GM20431 (cell line): ENCODE measurements around the gene IMMP2L.

ENCODE experiments used
- in situ Hi-C: fragments of 300-500 bp; cut with MseI, MboI; formaldehyde crosslinking; loops from one replicate; pipeline ENCODE4 v1.15.0; 2020; ENCODE audit warnings: low sequenced_read_pairs; ENCODE audit not compliant: unreplicated experiment

The IMMP2L gene

DNA sequence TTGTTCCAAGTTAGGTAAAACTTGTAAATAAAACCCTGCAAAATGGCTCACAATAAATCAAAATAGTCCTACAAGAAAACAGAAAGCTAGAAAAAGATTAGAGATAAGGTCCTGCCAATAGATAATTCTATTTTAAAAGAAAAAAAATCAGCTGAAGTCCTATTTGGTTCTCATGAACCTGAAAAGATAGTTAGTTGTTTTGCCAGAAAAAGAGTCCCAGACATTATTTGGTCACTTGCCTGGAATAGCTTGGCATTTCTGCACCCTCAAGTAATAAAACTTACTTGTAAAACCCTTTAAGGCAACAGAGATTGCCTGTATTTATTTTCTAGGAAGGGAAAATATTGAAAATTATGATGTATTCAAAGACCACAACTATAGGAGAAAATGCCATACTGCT, 423.7 kb downstream of the IMMP2L start:
- in situ Hi-C loops, result no loop called here

DNA sequence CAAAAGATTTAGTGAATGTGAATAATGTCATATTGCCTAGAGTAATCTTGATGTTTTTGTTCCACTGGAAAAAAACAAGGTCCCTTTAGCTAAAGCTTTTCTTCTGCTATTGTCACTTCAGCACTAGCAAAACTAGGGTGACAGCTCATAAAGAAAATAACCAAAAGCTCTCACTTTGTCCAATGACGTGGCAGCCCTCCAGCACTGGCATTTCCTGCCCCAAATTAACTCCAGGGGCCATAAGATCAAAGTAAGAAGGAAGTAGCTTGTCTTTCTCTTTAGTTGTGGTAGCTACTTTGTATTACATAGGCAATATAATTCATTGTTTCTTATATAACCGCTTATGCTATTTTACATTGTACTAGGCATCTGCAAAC, 424.1 kb downstream of the IMMP2L start:
- in situ Hi-C loops, result no loop called here

DNA sequence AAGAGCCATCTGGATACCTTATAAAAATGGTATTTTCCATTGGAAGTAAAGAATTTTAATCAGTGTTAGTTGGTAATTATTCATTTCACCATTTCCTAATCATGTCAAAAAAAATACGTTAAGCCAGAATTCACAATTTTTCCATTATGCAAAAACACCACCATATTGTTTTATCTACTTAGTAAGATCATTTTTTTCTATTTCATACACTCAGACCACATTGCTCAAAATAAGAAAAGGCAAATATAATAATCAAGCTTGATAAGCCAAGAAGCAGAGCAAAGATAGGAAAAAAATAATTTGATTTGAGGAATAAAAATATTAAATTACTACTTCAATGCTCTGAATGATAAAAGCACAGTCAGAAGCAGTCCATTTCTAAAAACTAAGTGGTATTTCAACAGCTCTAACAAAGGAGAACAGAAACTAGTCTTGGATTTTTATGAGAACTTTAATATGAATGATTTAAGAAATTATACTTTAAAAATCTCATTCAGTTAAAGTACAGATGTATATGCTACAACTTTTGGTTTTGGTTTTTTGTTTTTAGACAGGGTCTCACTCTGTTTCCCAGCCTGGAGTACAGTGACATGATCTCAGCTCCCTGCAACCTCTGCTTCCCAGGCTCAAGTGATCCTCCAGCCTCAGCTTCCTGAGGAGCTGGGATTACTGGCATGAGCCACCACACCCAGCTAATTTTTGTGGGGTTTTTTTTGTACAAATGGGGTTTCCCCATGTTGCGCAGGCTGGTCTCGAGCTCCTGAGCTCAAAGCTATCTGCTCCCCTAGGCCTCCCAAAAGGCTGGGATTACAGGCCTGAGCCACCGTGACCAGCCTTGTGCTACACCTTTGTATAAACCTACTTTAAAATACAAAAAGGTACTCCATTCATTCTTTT, 424.7 kb downstream of the IMMP2L start:
- in situ Hi-C loops, result no loop called here

DNA sequence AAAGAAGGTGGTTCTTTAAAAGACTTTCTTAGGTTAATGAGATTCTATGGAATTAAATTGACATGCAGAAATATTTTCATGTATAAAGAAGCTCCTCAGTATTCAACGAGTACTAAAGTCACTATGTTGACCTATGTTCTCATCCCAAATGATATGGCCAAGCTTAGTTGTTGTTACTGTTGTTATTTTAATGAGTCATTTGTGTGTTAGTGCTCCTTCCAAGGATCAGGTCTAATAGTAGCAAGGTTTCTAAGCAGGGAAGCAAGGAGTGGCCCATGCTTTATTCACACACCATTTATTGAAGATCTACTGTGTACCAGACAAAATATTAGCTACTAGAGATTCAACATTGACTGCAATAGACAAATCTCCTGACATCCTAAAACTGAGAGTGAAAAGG, 429.5 kb downstream of the IMMP2L start:
- in situ Hi-C loops, result no loop called here

DNA sequence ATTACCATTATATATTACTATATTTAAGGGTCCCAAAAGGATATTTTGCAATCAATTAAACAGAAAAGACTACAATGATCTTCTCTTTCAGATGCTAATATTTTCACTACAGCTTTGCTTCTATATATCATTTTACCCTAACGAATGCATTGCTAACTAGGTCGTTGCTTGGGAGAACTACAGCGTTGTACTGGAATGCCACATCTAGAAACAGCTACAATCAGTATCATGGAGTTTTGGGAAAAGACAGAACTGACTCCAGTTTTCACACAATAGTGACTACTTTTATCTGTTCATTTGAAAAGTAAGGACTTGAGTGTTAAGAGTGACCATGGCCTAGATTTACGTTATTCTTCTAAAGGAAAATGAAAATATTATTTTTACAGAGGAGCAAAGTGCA, 432.9 kb downstream of the IMMP2L start:
- in situ Hi-C loops, result no loop called here

DNA sequence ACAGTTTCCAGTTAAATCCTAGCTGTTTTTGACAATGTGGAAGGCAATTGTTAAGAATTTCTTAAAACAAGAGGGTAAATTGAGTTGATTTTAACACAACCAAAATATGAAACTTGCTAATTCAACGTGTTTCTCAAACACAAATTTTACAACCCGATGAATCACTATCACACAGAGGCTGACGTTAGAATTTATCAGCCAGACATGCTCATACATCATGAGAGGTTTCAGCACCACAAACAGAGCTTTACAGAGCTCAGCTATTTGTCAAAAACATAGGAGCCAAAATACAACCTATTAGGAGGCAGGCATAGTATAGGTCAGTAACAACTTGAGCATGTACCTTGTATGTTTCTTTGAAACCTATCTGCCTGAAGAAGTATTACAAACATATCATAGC, 435.3 kb downstream of the IMMP2L start:
- in situ Hi-C loops, result no loop called here

DNA sequence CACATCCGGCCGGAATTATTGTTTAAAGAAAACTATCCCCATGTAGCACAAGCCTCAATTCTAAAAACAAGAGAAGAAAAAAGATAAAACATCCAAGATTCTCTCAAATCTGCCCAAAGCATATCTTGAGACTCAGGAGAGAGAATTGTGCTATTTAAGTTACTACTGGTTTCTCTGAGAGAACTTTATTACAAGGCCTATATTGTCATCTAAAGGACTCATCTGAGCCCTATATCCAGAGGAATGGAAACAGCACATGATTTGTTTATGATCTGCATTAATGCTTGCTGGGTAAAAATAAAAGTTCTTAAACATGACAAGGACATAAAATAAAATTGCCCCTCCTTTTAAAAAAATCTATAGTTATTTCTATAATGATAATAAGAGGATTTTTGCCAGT, 446.3 kb downstream of the IMMP2L start:
- in situ Hi-C loops, result no loop called here

DNA sequence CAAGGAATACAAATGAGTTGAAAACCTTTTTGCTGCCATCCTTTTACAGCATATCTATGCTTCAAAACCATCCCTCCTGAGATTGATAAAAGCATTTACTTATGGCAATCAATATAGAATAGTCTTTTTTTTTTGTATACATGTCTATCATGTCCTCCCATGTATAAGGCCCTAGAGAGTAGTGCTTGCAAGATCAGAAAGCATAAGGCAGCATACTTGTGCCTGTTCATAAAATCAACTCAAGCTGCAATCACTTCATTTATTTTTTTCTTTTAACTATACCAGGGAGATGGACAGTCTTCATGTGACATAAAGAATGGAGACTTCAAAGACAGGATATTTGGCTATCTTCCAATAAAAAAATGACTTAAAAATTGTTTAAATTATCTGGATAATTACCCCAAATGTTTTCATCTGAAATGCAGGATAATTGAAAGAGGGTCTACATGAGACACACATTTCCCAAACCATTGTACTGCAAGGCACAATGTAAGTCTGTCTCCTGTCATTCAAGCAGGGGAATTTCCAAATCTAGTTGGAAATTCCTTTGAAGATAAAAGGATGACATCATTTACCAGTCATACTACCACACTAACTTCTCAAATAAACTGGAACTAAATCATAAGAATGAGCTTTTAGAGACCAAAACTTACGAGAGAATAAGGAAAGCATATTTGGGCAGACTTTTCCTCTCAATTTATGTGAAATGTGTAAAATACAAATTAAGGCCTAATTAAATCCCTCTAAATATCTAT, 448.9 kb downstream of the IMMP2L start:
- in situ Hi-C loops, result no loop called here

DNA sequence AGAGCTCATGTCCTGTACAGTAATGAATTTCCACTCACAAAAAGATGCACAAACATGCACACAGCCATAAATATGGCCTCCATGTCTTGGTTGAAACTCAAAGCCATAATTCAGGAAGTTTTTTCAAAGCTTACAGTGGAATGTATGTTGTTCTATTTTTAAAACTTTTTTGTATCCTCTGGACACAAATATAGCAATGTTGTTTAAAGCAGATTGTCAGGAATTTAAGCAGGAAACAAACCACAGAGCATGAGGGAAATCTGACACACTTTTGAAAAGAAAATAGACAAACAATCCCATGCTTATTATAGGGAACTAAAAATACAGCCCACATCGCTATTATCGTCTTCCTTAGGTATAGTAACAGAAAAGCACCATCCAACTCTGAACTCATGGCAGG, 449.9 kb downstream of the IMMP2L start:
- in situ Hi-C loops, result no loop called here

DNA sequence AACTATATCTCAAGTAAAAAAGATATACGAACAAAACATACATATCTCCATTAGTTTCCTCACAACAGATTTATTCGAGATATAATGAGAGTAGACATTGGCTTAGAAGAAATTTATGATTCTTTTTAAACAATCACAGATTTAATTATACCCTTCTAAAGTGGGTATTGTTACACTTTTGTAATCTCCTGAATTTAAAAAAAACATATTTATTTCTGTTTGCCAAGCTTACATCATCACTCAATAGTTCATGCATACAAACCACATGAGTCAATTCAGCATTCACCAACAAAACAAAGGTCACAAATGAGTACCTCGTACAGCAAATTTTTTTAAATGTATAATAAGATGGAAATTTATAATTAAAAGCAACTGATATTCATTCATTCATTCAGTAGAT, 453.8 kb downstream of the IMMP2L start:
- in situ Hi-C loops, result no loop called here

DNA sequence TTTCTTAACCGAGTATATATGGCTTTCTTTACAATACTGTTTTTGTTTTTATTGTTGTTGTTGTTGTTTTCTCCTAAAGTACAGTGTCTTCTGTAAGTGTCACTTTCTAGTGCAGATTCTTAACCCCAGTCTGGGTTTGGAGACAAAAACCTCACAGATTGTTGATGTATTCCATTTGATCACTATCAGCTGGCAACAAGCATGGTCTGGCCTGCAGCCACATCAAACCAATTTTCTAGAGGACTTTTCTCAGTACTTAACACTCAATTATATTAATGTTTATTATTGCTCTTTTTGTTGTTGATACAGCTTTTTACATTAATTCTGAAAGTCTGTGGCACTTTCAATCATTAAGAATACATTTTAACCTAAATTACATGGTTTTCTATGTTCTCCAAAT, 454.3 kb downstream of the IMMP2L start:
- in situ Hi-C loops, result no loop called here

DNA sequence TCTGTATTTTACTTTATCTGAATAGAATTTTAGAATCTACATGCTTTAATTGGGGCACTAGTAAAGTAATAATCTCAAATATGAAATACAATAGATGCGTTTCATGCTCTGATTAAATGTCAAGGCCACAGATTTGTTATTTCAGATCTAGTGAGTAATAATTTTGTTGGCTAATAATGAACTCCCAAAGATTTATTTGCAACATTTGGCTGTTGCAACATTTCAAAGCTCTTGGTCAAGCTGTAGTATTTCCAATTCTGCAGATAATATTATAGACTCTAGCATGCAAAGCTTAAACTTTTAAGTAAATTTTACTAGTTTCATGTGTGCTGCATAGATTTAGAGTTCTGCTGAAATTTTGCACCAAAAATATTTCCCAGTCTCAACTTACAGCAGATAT, 454.7 kb downstream of the IMMP2L start:
- in situ Hi-C loops, result no loop called here

DNA sequence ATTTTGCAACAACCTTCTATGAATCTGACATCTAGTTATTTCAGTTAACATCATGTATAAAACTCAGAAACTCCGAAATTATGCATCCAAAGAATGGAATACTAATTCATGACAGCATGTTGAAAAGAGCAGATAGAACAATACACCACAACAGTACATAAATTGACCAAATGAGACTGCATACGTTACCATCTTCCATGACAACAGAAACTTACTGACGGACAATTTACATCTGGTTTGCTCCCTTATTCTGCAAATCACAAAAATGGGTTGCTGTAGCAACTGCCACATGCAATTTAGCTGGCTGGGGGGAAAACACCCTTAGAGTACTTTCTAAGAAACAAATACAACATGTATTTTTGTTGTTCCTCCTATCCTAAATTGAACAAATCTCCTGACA, 457.0 kb downstream of the IMMP2L start:
- in situ Hi-C loops, result no loop called here

DNA sequence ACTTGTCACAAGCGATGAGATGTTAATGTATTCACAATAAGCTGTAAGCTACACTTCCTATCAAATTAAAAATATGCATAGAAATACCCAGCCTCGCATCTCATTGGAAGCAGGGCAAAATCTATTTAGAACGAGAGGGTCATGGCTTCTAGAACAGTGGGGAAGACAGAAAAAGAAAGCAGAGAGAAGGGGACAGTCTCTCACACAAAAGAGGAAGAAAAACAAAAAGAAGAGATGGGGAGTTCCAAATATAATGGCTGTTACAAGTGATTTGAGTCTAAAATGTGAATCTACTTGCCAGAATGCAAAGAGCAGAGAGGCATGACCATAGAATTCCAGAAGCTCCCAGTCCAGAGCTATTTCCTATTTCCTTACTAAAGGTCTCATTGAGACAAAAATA, 457.6 kb downstream of the IMMP2L start:
- in situ Hi-C loops, result no loop called here

DNA sequence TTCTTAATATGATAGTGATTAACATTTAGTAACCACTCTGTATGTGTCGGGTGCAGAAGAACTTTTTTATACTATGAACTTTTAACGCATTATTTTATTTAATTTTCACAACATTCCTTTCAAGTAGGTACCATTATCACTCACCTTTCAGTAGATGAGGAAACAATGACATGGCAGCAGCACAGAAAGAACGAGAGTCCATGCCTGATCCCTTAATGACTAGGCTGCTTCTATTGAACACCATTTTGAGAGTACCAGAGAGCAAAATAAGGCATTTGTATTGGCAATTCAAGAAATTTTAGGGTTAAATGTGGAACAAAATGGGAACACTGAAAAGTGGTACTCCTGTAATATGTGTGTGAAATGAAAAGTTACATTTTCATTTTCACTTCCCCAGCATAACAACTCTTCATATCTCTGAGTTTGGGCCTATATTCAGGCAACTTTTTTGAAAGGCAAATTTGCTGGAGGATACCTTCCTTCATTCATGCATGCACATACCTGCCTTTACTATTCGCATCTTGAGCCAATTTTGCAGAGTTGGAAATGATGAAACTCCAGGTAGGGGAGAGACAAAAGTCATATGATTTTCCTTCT, 458.5 kb downstream of the IMMP2L start:
- in situ Hi-C loops, result no loop called here

DNA sequence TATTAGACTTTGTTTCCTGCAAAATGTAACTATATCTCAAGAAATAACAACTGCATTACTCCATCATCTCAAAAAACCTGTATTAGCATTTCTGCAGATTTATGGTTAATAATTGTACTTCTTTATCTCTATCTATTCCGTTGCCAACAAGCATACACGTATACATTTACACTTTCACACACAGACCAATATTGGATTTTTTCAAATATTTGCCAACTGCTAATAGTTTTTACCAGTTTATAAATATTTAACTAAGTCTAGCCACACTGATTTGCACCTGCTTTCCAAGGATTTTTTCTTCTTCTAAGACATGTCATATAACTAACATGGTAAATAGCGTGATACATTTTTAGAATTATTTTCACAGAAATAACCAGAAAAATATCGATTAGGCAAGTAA, 459.2 kb downstream of the IMMP2L start:
- in situ Hi-C loops, result no loop called here

DNA sequence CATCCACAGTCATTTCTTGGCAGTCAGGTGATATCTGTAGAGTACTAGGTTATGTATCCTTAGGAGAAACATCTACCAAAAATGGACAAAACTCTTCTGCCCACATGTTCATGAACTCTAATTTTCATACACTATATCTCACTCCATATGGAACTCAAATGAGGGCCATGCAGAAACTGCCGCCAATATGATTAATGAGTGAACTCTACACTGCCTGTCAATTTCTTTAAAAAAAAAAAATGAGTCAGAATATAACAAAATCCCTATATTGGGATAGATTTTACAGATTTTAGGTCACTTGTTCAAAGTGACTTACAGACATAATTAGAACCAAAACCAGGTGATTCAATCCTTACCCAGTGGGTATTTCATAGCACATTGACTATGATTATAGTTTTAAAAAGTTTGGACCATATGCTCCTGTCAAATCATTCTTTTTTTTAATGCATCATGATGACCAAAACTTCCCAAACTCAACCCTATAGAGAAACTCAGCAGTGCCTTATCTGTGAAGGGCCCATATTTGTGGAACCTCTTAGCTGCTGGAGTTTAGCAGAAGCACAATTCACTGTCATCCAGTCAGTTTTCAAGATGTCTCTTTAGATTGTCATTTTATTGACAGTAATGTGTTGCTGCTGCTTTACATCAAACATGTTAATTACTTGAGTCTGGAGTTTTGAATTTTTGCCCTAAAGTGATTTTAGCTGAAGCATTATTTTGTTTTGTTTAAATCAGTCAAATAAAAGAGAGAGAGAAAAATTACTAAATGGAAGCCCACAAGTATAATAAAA, 460.2 kb downstream of the IMMP2L start:
- in situ Hi-C loops, result no loop called here

DNA sequence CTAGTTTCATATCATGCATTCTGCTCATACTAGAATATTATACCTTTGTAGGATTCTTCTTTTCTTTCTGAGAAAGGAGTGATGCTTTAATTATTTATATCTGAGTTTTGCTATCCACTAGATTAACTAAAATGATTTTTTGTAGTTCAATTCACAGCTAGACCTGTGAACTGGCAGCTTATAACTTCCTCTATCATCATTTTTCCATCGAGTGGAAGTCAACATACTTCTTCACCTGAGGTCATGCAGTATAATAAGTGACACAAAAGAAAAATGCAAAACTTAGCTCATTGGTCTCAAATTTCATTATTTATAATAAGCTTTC, 463.4 kb downstream of the IMMP2L start:
- in situ Hi-C loops, result loop anchor here (25.0 kb wide), 1 partner anchor 388 kb away; no protein-coding TSS in a partner anchor

DNA sequence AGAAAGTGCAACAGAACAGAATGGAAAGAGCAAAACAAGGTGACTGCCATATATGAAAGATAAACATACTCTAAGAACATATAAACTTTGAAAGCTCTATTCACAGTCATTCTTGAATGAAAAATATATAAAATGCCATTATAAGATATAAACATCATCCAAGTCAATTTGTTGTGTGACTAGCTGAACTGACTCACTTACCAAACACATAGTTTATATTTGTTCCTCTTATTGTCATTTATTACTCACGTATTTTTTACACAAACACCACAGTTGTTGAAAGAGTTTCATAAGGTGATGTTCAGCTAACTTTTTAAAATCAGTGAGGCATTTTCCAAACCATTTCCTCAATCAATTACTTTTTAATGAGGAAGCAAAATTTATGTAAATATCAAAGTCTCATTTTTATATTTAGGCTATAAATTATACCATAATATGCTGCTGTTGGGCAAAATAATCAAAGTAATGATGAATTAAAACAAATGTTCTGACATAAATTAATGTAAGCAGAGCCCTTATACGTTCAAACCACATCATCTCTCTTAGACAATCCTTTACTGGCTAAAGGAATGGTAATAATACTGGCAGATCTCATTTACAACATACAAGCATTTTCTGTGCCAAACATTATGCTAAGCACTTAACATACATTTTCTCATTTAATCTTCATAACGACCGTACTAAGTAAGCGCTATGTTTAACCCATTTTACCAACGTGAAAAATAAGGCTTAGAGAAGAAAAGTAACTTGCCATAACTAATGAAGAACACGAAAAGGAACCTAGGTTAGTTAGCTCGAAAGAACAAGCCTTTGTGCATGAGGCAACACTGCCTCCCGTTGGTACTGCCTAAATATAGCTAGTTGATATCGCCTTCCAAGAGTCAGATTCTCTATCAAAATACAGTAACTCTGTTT, 464.0 kb downstream of the IMMP2L start:
- in situ Hi-C loops, result loop anchor here (25.0 kb wide), 1 partner anchor 389 kb away; no protein-coding TSS in a partner anchor
